ENCODE measurements around the gene PSPN. TPM values are rescaled to one million over a fixed set of nuclear protein-coding genes. Genes with fewer than 3 reads are reported as not detected.

Gene PSPN
- total and polyA plus RNA-seq, 2 of the 13 experiments (the other 11 are each of a cell fraction or from before 2014, with no cell fraction given), result 0.69 to 1.1 TPM

- intact Hi-C loops (cut with micrococcal nuclease; ENCODE audit: unreplicated experiment), result no loop called here
- no peak overlapping the region for H3K4me3 ChIP-seq (replicated peaks in 1 of 3; ENCODE audit: insufficient read depth in 1 of 3, low read depth in 2 of 3, low read length in 3 of 3)
- peaks cover 7% of the 10 kb centered on the region; the same call in 1 of the 2 replicates for H4K20me1 ChIP-seq (ENCODE audit: insufficient read depth, low read length)
- H3K9ac ChIP-seq (ENCODE audit: insufficient read depth, low read depth, low read length), result no peak overlapping the region
- H2AFZ ChIP-seq (ENCODE audit: low read length), result no peak overlapping the region
- FAIRE-seq (no peak), ATAC-seq (peak; percentile 84), DNase-seq (ENCODE audit: low spot score) (peak; percentile 49)
- peaks cover 16 to 38% of the 10 kb centered on the region in 2 experiments; a peak in 4 of 5 replicates for H3K36me3 ChIP-seq (replicated peaks in 1 of 2; ENCODE audit: control insufficient read depth in 1 of 2, insufficient read depth in 2 of 2, low read length in 2 of 2)
- no peak overlapping the region for H3K4me2 ChIP-seq (ENCODE audit: low read depth, low read length)
- H3K27me3 ChIP-seq (ENCODE audit: control insufficient read depth in 1 of 2, insufficient read depth in 2 of 2, low read length in 2 of 2), result no peaks in the 10 kb centered on the region
- WGBS (ENCODE audit: low lambda C conversion rate), result 87% methylated on average over 9 of the region's 15 CpGs
- in situ Hi-C loops (cut with HindIII; ENCODE audit: extremely low pct_ligation_motif_present, low pct_unique_long_range_greater_than_20kb), result no loop called here
- no peaks in the 10 kb centered on the region for H3K79me2 ChIP-seq (ENCODE audit: insufficient read depth, low read length)
- H3K9me3 ChIP-seq (ENCODE audit: low read length), result no peaks in the 10 kb centered on the region
- H3K27ac ChIP-seq (ENCODE audit: extremely low read length, insufficient read depth, low read length), result no peak overlapping the region
- no peaks in the 10 kb centered on the region for H3K4me1 ChIP-seq (ENCODE audit: insufficient read depth, low read length)
- no TSS peak for BruUV-seq (replicated peaks)
- ChIA-PET CTCF (ENCODE audit: low intra/inter-chr PET ratio, low total read pairs) (interaction anchor here (0.9 kb wide), 1 partner anchor 247 kb away, joined by 3 read pairs; no protein-coding TSS in a partner anchor), POLR2A (interaction anchor here (1.7 kb wide), 1 partner anchor 12 kb away, joined by 4 read pairs; the partner anchor contains the start of gene KHSRP)
- TF ChIP-seq ZNF850 (CRISPR knock-in tag; conservative IDR thresholded peaks at IDR 0.05) (no peak), PBX3 (CRISPR knock-in tag; IDR thresholded peaks at IDR 0.05; ENCODE audit: borderline replicate concordance) (no peak), MATR3 (CRISPR knock-in tag; IDR thresholded peaks at IDR 0.05) (no peak), ZNF350 (CRISPR knock-in tag; IDR thresholded peaks at IDR 0.05; ENCODE audit: borderline replicate concordance, low read depth) (peak; percentile 23; the same call in 1 of the 2 replicates), HDAC1 (CRISPR knock-in tag; IDR thresholded peaks at IDR 0.05) (no peak), HNRNPL (IDR thresholded peaks at IDR 0.05; ENCODE audit: low read depth, low read length) (0 out of 2 replicates have a peak, but pooled peaks have one; percentile 70), AGO1 (IDR thresholded peaks at IDR 0.05; ENCODE audit: low read depth, low read length, poor library complexity, severe bottlenecking) (peak; percentile 70), LCORL (IDR thresholded peaks at IDR 0.05) (no peak), LCORL (CRISPR knock-in tag; IDR thresholded peaks at IDR 0.05) (no peak), XRCC5 (optimal IDR thresholded peaks at IDR 0.05; ENCODE audit: low read length) (peak; percentile 67), ZNF768 (CRISPR knock-in tag; IDR thresholded peaks at IDR 0.05) (0 out of 2 replicates have a peak, but pooled peaks have one; percentile 31), USF2 (IDR thresholded peaks at IDR 0.05; ENCODE audit: low read depth, low read length) (no peak), USF2 (CRISPR knock-in tag; IDR thresholded peaks at IDR 0.05; ENCODE audit: borderline replicate concordance) (no peak), ZFX (CRISPR knock-in tag; IDR thresholded peaks at IDR 0.05; ENCODE audit: low read depth) (peak; percentile 30; the same call in 1 of the 2 replicates), KDM5B (CRISPR knock-in tag; IDR thresholded peaks at IDR 0.05; ENCODE audit: borderline replicate concordance) (peak; percentile 50; the same call in 1 of the 2 replicates), ZFP91 (CRISPR knock-in tag; IDR thresholded peaks at IDR 0.05; ENCODE audit: borderline replicate concordance) (0 out of 2 replicates have a peak, but pooled peaks have one; percentile 26)
- TF ChIP-seq, protein P1, sequence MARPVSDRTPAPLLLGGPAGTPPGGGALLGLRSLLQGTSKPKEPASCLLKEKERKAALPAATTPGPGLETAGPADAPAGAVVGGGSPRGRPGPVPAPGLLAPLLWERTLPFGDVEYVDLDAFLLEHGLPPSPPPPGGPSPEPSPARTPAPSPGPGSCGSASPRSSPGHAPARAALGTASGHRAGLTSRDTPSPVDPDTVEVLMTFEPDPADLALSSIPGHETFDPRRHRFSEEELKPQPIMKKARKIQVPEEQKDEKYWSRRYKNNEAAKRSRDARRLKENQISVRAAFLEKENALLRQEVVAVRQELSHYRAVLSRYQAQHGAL (CRISPR knock-in tag; IDR thresholded peaks at IDR 0.05; ENCODE audit: not compliant biosample characterization), result no peak
Observed at GRCh38 chr19:6412447-6413091, 36.8 kb upstream of the PSPN start.

All from HepG2 (cell line).